Memory B cell (primary cell): ENCODE measurements around the gene NTM.

Experiments
- ATAC-seq: fragments of 150-1000 bp; cut with Tn5 transposase; 2 replicates; pipeline ENCODE4 v1.10.0; 2021; ENCODE audit warnings: low read depth, mild to moderate bottlenecking, moderate library complexity
- DNase-seq, 2 donors: peaks; one replicate each; pipeline ENCODE4 v3.0.0; 2022; ENCODE audit warnings: low spot score in 2 of 2
- H3K27ac Mint-ChIP-seq: one replicate; pipeline ENCODE4 v1.8.0; 2022; ENCODE audit warnings: mild to moderate bottlenecking, moderate library complexity, mixed read lengths
- H3K27me3 Mint-ChIP-seq: one replicate; pipeline ENCODE4 v1.8.0; 2022; ENCODE audit warnings: mixed read lengths
- H3K36me3 Mint-ChIP-seq: one replicate; pipeline ENCODE4 v1.8.0; 2022; ENCODE audit warnings: mild to moderate bottlenecking, mixed read lengths
- H3K4me1 Mint-ChIP-seq: one replicate; pipeline ENCODE4 v1.8.0; 2022; ENCODE audit warnings: mixed read lengths
- H3K4me3 Mint-ChIP-seq: one replicate; pipeline ENCODE4 v1.8.0; 2022; ENCODE audit warnings: mild to moderate bottlenecking, moderate library complexity, mixed read lengths
- H3K9me3 Mint-ChIP-seq: one replicate; pipeline ENCODE4 v1.8.0; 2022; ENCODE audit warnings: mixed read lengths

The NTM gene

DNA sequence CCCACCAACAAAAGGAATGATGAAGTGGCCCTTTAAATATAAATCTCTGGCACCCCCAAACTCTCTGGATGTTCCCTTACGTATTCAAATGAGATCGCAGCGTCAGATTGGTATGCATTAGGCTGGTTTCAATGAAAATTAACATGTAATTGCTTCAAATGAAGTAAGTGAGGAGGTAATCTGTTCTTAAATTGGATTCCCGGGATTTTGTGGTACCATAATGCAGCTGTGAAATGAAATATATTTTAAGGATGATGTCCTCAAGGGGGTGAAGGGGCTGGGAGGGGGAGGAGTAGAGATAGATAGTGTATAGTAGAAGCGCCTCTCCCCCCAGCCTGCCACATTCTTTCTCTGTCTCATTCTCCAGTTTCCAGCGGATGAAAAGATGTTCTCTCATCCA is 748.2 kb downstream of the NTM start:
- no peak for DNase-seq
- H3K27me3 Mint-ChIP-seq, result no peaks in the 10 kb centered on the region
- H3K4me1 Mint-ChIP-seq, result no peaks in the 10 kb centered on the region
- peaks cover 3% of the 10 kb centered on the region for H3K9me3 Mint-ChIP-seq
- H3K36me3 Mint-ChIP-seq, result no peaks in the 10 kb centered on the region
- no peak for ATAC-seq
- H3K4me3 Mint-ChIP-seq, result no peak overlapping the region
- H3K27ac Mint-ChIP-seq, result no peak overlapping the region

DNA sequence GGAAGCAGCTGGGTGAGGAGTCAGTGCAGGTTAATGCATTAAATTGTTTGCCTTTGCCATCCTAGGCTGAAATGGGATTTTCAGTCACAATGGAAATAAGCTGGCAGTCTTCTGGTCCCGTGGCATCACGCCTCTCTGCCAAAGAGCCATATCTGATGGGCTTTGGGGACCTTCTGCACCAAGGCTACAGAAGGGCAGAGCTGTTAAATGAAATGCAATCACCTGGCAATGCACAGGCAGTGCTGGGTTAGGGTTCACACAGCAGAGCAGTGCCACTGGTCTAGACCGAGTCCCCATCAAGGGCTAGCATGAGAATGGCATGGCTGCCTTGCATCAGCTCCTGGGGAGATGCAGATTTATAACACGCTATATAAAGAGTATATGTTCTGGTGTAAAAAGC is 749.2 kb downstream of the NTM start:
- Mint-ChIP-seq H3K36me3 (no peaks in the 10 kb centered on the region), H3K27me3 (no peaks in the 10 kb centered on the region), H3K27ac (no peak overlapping the region), H3K4me1 (no peaks in the 10 kb centered on the region), H3K9me3 (peaks cover 2% of the 10 kb centered on the region), H3K4me3 (no peak overlapping the region)
- no peak for DNase-seq
- ATAC-seq, result no peak

DNA sequence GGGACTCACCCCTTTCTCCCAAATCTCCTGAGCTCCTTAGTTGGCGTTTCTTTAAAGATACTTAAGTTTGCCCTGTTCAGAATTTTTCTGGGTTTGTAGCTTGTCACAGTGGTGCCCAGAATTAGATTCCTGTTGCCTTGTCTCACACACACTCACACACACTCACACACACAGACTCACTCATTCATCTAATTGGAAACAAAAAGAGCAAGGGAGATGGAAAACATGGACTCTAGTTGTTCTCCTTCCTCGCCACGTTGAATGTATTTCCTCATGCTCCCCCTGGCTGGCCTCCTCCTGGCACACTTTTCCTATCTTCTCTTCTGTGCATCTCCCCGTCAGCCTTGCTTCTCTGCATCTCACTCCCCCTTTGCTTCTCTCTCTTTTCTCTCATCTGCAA is 752.3 kb downstream of the NTM start:
- Mint-ChIP-seq H3K4me3 (no peak overlapping the region), H3K36me3 (no peaks in the 10 kb centered on the region), H3K4me1 (no peaks in the 10 kb centered on the region), H3K9me3 (peaks cover 2% of the 10 kb centered on the region), H3K27me3 (no peaks in the 10 kb centered on the region), H3K27ac (no peak overlapping the region)
- DNase-seq (no peak), ATAC-seq (no peak)

DNA sequence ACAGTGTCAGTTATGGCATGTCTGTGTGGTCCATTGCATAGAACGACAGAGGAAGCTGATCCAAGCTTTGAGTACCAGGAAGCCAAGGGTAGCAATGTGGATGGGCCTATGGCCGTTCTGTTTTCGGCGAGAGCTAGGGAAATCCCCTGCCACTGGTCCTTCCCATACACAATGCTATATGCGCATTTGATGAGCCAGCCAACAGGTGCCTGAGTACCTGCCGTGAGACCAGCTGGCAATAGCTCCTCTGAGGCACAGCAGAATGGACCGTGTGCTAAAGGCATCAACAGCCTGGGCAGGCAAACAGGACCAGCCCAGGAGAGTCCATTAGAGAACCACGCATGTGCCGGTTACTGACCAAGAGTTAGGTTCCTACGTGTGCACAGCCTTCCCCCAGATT is 753.0 kb downstream of the NTM start:
- no peak overlapping the region for H3K27ac Mint-ChIP-seq
- DNase-seq (no peak), ATAC-seq (peak; percentile 24)
- H3K27me3 Mint-ChIP-seq, result no peaks in the 10 kb centered on the region
- H3K4me3 Mint-ChIP-seq, result no peak overlapping the region
- H3K4me1 Mint-ChIP-seq, result no peaks in the 10 kb centered on the region
- H3K36me3 Mint-ChIP-seq, result no peaks in the 10 kb centered on the region
- H3K9me3 Mint-ChIP-seq, result peaks cover 2% of the 10 kb centered on the region

DNA sequence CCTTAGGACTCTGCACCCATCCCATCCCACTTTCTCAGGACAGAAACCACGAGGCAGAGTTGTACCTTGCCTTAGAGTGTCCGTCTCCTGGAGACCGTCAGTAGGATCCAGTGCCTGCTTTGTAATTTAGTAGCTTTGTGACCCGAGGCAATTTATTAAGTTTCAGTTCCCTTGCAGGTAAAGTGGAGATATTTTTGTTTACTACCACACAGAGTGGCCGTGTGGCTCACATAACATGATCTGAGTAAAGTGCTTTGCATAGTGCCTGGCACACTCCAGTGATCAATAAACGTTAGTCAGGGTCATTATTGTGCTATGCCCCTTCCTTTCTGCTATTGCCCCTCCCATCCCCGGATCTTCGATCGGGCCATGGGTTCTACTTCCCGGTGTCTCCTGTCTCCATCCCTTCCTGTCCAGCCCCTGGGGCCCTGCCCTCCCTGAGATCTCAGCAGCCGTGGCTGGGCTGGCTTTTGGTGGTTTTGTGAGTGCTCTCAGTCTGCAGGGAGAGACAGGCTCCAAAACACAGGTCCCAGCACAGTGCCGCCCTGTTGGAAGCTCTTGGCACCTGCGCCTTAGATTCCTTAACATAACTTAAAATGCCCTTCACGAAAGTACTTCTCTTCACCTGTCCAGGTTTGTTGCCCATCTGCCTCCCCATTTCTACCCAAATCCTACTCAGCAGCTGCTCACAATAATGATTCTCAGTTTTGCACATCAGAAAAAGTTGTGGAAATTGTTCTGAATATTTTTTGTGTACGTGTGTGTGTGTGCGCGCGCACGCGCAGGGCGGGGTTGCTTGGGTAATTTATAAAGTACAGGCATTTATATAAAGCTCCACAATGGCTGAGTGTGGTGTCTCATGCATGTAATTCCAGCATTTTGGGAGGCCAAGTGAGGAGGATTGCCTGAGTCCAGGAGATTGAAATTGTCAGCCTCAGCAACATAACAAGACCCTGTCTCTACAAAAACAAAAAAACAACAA is 753.7 kb downstream of the NTM start:
- peaks cover 2% of the 10 kb centered on the region for H3K9me3 Mint-ChIP-seq
- no peaks in the 10 kb centered on the region for H3K4me1 Mint-ChIP-seq
- no peak for DNase-seq
- no peaks in the 10 kb centered on the region for H3K27me3 Mint-ChIP-seq
- no peak overlapping the region for H3K27ac Mint-ChIP-seq
- H3K4me3 Mint-ChIP-seq, result peak overlapping the region; percentile 16
- ATAC-seq, result peak; percentile 29
- no peaks in the 10 kb centered on the region for H3K36me3 Mint-ChIP-seq

DNA sequence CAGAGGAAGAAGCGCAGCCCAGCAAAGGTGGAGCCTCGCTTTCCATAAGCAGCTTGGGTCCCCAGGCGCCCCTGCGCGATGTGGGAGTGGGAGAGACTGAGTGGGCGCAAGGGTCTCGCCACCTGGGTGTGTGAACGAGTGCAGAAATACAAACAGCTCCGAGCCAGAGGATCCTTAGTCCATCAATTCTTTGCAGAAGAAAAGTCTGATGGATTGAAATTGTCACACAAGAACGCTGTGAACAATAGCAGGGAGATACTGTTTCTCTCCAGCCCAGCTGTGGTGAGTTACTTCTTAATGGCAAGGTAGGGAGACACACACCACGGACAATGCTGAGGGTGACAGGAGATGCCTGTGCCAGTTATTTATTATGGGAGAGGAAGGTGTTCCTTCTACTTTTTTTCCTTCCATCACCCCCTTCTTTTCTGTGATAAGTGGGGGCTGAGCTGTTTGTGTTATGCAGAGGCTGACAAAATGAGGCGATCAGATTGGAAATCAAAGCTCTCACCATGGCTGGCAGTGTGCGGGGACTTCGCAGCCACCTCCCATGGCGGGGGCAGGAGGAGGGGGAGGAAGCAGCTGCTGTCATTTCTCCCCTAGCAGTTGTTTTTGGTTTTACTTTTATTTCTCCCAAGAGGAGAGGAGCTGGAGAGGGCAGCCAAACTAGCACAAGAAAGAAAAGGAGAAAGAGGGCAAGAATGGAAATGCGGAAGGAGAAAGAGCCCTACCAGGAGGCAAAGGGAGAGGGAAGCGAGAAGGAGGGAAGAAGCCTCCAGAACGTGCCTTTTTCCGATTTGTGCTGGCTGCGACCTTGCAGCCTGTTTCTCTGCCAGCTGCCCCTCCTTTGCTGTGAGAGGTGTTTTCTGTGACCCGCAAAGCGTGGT is 755.8 kb downstream of the NTM start:
- Mint-ChIP-seq H3K27ac (no peak overlapping the region), H3K9me3 (no peaks in the 10 kb centered on the region), H3K27me3 (no peaks in the 10 kb centered on the region), H3K36me3 (no peaks in the 10 kb centered on the region), H3K4me3 (no peak overlapping the region), H3K4me1 (no peaks in the 10 kb centered on the region)
- no peak for DNase-seq
- ATAC-seq, result no peak

DNA sequence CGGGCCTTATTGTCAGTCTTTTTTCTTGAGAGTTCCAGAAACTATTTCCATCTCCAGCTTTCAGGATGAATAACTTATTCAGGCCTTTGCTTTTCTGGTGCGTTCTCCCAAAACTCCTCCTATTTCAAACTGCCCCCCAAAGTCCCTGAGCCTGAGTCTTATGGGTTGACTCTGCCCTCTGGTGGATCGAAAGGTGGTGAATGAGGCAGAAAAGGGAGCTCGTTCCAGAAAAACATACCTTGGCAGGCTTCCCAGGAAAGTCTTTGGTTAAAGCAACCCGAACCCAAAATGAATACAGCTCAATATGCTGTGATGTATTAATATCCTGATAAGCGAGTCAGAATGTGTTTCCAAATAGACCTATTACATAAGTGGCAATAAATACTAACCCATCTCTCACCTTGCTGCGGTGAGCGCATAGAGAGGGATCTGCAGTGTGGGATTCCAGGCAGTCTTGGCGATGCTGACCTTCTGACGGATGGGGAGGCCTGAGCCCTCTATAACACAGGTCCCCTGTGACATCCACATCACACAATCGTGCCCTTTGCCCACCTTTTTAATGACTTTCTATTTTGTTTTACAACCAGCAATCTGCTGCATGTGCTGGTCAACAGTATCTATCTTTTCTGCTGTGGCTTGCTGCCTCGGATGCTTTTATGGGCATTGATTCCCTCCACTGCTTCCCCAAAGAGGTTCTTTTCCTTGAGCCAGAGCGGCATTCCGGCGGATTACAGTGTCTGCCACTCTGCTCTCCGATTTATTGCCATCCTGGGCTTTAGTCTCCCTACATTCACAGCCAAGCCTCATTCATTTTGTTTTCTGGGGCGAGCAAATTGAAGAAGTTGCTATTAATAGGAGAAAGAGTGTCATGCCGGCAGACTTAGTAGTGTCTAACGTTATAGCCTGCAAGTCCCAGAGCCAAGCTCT is 756.8 kb downstream of the NTM start:
- no peaks in the 10 kb centered on the region for H3K27me3 Mint-ChIP-seq
- ATAC-seq (no peak), DNase-seq (no peak)
- no peaks in the 10 kb centered on the region for H3K4me1 Mint-ChIP-seq
- no peak overlapping the region for H3K4me3 Mint-ChIP-seq
- H3K9me3 Mint-ChIP-seq, result no peaks in the 10 kb centered on the region
- H3K36me3 Mint-ChIP-seq, result no peaks in the 10 kb centered on the region
- no peak overlapping the region for H3K27ac Mint-ChIP-seq

DNA sequence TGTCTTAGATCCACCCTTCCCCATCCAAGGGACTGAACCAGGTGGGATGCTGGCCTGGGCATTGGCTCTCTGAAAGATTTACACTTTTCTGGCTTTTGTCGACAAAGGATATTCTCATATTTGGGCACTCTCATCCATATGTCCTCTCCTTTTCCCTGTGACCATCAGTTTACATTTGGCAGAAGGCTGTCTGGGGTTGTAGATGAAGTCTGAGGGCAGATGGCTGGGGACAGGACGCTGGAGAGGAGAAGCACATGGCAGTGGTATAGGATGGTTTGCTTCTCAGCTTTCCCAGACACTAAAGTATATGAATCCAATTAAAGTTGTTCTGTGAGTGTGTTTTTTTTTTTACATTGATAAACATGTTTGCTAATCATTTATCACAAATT is 757.5 kb downstream of the NTM start:
- DNase-seq (no peak), ATAC-seq (no peak)
- no peaks in the 10 kb centered on the region for H3K36me3 Mint-ChIP-seq
- no peaks in the 10 kb centered on the region for H3K4me1 Mint-ChIP-seq
- H3K9me3 Mint-ChIP-seq, result no peaks in the 10 kb centered on the region
- no peak overlapping the region for H3K27ac Mint-ChIP-seq
- H3K4me3 Mint-ChIP-seq, result no peak overlapping the region
- no peaks in the 10 kb centered on the region for H3K27me3 Mint-ChIP-seq

DNA sequence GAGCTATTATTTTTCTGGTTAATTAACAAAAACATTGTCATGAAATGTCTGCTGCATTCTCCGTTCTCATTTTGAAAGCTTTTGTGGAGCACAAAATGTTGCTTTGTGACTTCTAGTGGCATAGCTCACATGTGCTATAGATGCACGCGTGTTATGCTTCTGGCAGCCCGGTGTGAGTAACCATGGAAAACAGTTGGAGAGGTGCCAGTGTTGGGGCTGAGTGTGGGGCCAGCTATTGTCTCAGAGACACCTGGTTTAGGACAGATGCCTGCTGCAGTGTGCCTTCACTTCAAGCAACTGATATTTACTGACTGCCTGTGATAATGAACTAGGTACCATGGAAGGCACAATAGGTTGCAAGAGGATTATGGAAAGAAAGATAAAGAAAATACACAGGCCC is 760.6 kb downstream of the NTM start:
- Mint-ChIP-seq H3K4me3 (no peak overlapping the region), H3K27ac (no peak overlapping the region), H3K4me1 (no peaks in the 10 kb centered on the region), H3K9me3 (no peaks in the 10 kb centered on the region), H3K36me3 (no peaks in the 10 kb centered on the region), H3K27me3 (no peaks in the 10 kb centered on the region)
- ATAC-seq (no peak), DNase-seq (no peak)

DNA sequence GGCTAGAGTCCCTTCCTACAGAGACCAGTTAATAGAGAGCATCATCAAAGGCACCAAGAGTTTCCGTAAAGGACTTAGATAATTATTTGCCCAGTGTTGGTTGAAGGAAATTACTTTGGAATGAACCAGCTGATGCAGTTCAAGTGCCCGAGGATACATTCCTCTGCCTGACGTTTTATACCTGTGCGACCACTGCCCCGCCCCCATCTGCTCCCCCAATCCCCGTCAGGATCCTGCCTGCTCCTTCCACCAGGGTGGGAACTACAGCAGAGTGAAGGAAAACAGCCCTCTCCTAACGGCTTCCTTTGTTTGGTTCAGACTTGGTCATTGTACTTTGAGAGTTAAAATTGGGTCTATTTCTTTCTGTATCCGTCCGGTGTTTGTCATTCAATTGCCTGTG is 761.5 kb downstream of the NTM start:
- H3K27me3 Mint-ChIP-seq, result no peaks in the 10 kb centered on the region
- no peak for ATAC-seq
- no peak for DNase-seq
- no peaks in the 10 kb centered on the region for H3K36me3 Mint-ChIP-seq
- no peaks in the 10 kb centered on the region for H3K9me3 Mint-ChIP-seq
- H3K4me1 Mint-ChIP-seq, result no peaks in the 10 kb centered on the region
- no peak overlapping the region for H3K4me3 Mint-ChIP-seq
- H3K27ac Mint-ChIP-seq, result no peak overlapping the region

DNA sequence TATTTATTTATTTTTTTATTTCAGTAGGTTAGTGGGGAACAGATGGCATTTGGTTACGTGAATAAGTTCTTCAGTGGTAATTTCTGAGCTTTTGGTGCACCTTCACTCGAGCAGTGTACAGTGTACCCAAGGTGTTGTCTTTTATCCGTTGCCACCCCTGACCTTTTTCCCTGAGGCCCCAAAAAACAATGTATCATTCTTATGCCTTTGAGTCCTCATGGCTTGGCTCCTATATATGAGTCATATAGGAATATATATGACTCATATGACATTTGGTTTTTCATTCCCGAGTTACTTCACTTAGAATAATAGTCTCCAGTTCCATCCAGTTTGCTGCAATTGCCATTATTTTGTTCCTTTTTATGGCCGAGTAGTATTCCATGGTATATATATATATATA is 763.9 kb downstream of the NTM start:
- Mint-ChIP-seq H3K4me3 (no peak overlapping the region), H3K4me1 (no peaks in the 10 kb centered on the region), H3K36me3 (no peaks in the 10 kb centered on the region), H3K27ac (no peak overlapping the region), H3K27me3 (no peaks in the 10 kb centered on the region), H3K9me3 (no peaks in the 10 kb centered on the region)
- DNase-seq (no peak), ATAC-seq (no peak)

DNA sequence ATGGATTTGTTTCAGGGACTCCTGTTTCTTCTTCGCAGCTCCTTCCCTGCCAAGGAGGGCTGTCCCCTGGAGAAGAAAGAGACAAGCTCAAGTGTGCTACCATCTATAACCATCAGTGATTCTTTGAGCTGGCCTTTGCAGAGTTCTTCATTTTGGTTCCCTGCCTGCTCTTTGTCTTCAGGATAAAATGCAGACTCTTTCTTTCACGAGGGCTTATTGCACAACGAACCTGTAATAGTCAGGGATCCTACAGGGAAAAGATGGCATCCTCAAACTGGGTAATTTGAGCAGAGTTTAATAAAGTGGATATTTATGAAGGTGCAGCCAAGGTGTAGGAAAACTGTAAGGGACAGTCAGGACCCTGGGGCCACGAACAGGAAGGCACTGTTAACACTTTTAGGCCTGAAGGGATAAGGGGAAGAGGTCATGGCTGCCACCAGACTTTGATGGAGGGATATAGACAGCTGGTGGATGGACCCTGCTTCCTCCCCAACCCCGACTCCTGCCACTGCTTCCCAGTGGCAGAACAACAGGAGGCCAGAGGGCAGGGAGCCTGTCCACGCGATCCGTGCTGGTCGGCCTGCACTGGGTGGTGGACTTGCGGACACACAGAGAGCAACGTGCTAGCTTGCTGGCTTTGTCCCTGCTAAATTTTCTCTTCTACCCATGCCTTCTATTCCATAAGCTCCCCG is 767.0 kb downstream of the NTM start:
- H3K27me3 Mint-ChIP-seq, result no peaks in the 10 kb centered on the region
- no peaks in the 10 kb centered on the region for H3K36me3 Mint-ChIP-seq
- H3K4me3 Mint-ChIP-seq, result no peak overlapping the region
- DNase-seq (no peak), ATAC-seq (no peak)
- peaks cover 3% of the 10 kb centered on the region for H3K9me3 Mint-ChIP-seq
- H3K4me1 Mint-ChIP-seq, result no peaks in the 10 kb centered on the region
- no peak overlapping the region for H3K27ac Mint-ChIP-seq

DNA sequence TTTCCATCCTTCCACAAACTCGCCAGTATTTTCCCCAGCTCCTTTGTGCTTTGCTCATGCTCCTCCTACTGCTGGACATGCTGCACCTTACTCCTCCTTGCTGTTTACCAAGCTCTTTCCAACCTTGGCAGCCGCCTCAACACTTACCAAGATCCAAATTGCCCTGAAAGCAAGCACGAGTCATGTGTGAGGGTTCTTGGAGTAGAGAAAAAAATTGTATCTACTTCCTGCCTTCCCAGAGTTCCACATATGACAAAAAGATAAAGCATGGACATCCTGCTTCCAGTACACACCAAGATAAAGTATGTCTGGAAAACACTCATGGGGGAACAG is 767.5 kb downstream of the NTM start:
- ATAC-seq (no peak), DNase-seq (no peak)
- no peak overlapping the region for H3K4me3 Mint-ChIP-seq
- H3K27me3 Mint-ChIP-seq, result no peaks in the 10 kb centered on the region
- peaks cover 3% of the 10 kb centered on the region for H3K9me3 Mint-ChIP-seq
- no peaks in the 10 kb centered on the region for H3K36me3 Mint-ChIP-seq
- H3K4me1 Mint-ChIP-seq, result no peaks in the 10 kb centered on the region
- H3K27ac Mint-ChIP-seq, result no peak overlapping the region
